HG02678 (cell line): ENCODE results near the gene TPP1.

Source experiments
- ATAC-seq: cut with Tn5 transposase; IDR thresholded peaks from one replicate; pipeline ENCODE4 v1.9.1; 2021; ENCODE audit warnings: mild to moderate bottlenecking, moderate library complexity; ENCODE audit not compliant: unreplicated experiment

Gene TPP1

DNA sequence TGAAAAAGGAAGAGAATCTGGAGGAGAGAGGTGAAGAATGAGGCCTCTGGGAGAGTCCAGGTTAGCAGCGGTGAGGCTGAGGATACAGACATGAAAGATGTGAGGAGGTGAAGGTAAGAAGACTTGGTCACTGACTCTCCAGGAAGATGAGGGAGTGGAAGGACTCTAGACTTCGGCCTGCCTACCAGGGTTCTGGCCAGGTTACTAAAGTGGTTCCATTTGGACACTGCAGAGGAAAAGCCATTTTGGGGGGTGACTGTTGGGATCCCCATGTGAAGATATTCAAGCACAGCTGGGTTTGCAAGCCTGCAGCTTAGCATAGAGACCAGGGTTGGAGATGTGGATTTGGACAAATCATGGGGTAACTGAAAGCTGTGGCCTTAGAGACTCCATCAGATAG lies 28.6 kb upstream of the TPP1 start:
- ATAC-seq = no peak

DNA sequence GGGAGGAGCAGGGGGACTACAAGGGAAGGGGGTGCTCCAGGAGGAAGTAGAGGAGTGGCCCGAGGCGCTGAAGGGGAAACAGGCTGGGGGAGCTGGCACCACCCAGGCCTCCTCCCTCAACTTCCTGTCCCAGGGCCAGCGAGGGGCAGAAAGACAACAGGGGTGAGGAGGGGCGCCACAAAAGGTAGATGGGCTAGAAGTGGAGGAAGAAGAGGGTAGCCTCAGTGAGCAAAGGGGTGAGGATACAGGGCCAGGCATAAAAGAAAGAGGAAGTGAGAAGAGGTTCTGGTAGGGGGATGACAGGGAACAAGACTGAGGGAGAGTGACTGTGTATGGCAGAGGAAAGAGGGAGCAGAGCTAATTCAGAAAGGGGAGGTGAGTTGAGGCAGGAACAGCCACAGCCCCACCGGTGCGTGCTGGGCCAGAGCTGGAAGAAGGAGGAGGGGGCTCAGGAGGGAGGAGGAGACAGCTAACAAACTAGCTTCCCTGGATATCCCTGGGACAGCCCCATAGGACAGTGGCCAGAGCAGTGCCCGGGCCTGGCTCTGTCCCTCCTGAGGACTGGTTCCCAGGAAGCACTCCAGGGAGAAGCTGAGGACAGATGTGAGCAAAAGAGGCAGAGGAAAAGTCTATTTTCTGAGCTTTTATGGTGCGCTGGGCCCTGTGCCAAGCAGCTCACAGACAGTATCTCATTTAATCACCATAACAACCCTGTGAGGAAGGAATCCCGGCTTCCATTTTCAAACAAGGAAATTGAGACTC lies 27.9 kb upstream of the TPP1 start:
- peak; percentile 94 for ATAC-seq

DNA sequence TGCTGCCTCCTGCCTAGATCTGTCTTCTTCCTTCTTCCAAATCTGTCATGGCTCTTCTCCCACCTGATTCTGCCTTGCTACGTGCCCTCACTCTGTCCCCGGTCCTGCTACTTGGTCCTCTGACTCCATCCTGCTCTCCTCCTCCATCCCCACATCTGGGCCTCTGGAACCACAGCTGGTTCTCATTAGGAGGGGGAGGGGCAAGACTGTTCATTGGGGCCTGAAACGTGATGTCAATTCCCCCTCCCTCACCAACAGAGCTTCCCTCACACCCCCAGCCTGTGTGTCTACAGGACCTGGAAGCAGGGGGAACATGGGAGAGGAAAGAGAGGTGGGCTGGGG lies 27.3 kb upstream of the TPP1 start:
- peak; percentile 11 for ATAC-seq

DNA sequence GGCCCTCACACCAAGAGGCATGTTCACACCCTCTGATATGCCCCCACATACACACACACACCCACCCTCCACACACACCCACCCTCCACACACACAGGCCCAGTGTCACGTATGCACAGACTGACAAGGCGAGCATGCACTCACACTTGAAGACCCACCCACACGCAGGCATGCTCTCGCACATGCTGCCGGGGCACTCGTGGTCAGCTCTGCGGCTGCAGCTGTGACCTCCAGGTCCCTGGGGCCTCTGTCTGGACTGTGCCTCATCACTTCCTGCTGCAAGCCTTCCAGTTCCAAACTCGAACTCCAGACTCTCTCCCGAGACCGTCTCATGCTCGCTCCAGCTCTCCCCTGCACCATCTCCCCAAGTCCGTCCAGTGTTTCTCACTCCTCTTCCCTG lies 26.8 kb upstream of the TPP1 start:
- no peak for ATAC-seq

DNA sequence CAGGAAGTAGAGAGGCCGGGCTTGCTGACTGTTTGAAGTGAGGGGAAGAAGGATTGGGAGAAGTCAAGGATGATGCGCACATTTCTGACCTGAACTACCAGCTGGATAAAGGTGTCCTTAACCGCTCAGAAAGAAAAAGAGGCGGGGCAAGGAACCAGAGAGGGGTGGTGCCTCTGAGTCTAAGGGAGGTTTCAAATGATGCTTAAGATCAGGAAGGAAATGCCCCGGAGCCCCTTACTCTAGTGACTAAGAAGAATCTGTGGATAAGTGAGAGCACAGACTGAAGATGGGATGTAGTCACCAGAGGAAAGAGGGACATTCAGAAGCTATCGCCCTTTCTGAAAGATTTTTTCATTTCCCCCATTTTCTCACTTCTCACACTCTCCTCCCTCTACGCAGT lies 23.7 kb upstream of the TPP1 start:
- ATAC-seq = no peak

DNA sequence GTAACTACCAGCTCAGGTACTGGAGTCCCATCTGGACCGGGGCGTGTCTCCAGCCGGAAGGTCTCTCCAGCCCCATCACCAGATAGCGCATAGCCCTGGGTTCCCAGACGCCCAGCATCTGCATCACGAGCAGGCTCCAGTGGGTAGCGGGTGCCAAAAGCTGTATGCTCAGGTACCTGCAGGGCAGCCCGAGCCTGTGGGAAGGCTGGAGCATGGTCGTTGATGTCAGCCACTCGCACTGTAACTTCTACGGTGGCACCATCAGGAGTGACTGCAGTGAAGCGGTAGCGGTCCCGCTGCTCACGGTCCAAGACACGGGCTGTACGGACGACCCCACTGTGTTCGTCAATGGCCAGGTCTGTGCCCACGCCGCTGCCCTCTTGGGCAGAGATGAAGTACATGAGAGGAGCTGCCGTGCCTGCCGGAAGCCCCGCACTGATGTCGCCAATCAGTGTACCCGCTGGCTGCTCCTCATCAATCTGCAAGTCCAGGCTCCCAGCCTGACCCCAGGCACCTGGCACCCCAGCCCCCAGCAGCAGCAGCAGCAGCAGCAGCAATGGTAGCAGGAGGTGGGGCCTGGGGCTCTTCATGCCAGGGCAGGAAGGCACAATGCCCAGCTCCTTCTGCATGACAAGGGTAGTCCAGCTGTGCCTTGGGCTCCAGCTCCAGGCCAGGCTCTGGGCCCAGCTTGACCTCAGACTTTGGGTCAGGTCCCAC lies 21.9 kb upstream of the TPP1 start:
- ATAC-seq = no peak

DNA sequence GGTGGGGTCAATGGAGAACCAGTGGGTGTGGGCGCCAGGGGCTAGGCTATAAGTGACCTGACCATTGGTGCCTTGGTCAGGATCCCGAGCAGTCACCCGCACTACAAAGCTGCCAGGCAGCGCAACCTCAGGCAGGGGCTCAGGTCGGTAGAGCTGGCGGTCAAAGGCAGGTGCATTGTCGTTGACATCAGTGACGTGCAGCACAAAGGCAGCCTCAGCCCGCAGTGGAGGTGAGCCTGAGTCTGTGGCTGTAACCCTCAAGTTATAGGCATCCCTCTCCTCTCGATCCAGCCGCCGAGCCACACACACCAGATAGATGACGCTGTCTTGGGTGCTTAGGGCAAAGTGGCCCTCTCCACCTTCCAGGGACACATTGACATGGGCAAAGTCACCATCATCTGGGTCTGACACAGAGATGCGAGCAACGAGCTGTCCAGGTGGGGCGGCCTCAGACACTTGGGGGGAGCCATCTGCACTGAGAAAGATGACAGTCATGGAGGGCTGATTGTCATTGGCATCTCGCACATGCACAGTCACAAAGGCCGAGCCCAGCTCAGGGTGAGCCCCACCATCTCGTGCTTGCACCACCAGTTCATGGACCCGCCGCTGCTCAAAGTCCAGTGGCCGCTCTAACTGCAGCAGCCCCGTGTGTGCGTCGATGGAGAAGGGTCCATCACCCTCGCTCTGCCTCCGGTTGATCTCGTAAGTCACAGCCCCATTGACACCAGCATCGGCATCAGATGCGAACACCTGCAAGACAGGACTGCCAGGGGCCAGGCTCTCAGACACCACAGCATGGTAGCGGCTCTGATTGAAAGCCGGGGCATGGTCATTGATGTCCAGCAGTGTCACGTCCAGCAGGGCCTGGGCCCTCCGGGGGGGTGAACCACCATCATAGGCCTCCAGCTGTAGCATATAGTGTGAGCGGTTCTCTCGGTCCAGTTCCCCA lies 21.1 kb upstream of the TPP1 start:
- no peak for ATAC-seq

DNA sequence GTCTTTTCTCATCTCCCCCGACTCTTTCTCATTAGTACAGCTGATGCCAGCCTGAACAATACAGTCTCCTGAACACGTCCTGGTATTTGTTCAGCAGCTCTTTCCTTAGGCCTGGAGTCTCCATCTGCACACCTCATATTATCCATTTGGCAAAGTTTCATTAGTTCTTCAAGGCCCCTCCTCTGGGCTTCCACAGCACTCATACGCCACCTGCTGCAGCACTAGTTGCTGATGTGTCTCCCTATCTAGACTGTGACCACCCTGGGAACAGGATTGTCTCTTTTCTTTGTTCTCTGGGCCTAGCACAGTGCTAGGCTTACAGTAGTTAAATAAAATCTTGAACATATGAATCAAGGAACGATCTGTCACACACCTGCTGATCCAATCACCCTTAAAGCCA lies 19.2 kb upstream of the TPP1 start:
- ATAC-seq = no peak

DNA sequence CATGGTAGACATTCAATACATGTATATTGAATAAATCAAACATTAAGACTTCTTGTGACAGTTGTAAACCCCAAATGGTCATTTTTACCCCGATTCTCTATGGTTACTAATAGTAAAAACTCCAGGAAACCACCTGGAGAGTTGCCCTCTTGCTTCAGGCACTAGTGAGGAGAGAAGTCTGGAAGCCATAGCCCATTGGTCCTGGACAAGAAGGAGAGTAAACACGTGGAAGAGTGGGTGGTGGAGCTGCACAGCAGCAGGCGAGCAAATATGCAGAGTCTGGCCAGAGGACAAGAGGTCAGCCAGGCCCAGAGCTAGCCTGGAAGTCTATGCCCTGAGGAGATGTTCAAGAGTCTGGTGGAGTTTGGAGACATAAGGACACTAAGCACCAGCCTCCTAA lies 18.6 kb upstream of the TPP1 start:
- ATAC-seq = no peak

DNA sequence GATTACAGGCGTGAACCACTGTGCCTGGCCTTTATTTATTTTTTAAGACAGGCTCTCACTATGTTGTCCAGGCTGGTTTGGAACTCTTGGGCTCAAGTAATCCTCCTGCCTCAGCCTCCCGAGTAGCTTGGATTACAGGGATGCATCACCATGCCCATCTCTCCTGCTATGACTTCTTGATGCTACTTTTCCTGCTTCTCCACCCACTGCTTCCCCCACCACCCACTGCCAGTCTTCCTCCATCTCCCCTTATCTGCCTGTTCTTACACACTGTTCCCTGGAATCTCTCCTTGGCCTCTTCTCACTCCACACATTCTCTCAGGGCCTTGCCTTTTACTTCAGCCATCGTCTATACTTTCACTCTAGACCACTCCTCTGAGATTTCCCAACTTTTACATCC lies 17.3 kb upstream of the TPP1 start:
- ATAC-seq = no peak

DNA sequence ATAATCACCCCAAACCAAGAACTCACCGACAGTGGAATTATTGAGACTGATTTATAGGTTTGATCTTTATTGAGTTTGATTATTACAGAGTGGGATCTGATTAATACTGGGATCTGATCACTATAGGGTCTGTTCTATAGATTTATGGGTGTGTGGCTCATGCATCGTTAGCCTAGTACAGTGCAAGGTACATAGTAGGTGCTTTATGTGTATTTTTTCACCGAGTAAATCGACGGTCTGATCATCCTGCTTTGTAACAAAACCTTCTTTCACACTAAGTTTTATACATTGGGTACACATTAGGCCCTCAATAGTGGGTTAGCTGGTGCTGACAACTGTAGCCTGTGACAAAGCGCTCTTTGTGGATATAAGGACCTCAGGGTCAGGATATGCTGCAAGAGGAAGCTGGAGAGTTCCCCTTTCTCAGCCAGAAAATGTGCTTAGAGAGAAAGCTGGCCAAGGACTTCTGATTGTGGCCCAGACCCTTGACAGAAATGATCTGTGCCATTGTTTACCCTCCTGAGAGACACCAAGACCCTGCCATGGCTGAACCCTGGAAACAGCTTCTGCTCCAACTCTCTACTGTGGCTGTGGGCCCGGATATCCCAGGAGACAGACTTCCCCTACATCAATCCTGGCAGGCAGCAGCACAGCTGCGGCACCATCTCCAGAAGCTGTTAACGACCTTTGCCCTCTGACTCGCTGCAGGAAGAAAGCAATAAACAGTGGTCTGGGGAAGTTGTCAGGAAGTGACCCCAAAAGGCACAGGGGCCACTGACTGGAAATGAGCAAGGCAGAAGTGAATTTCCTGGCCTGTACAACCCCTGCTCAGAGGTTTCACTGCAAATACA lies 16.1 kb upstream of the TPP1 start:
- no peak for ATAC-seq

DNA sequence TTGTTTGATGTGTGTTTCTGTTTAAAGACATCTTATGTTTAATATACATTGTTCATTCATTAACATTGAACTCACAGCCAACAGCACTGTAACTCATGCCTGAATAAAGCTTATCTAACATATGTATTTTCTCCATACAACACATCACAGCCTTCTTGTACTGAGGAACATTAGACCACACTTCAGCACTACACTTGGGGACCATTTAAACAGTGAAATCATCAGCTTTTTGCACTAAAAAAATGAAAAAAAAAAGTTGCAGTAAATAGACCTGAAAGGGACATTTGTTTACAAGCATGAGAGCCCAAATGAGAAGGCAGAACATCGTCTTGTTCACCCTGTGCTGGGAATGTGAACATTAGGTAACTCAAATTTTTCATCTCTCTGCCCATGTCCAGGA lies 15.3 kb upstream of the TPP1 start:
- ATAC-seq = no peak

DNA sequence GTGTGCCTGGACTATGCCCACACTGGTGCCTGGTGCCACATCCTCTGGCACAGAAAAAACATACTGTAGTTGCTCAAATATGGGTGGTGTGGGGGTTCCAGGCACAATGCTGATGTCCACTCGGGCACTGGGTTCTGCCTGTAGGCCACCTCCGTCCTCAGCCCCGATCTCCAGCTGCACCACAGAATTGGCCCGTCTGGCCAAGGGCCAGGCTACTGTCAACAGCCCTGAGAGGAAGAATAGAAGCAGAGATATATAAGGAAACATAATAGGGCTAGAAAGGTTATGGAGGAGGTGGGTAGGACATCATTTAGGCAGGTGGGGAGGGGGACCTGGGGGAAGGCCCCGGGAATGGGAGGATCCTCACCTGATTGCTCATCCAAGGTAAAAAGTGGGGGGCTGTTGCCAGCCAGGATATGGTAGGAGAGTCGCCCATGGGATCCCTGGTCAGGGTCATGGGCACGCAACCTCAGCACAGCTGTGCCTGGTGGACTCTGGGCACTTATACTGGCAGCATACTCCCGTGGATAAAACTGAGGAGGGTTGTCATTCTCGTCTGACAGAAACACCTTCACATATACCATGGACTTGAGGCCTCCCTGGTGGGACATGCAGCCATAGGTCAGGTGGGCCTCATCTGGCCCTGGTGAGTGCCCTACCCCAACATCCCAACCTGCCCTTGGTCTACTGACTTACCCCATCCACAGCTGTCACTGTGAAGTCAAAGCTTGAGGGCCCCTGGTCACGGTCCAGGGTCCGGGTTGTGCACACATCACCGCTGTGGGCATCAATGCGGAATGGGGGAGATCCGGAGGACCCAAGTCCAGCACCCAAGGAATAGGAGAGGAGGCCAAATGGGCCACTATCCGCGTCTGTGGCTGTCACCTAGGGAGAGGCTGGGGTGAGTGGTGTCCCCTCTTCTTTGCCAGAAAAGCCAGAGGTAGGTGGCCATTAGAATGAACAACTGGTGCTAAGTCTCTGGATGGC lies 14.5 kb upstream of the TPP1 start:
- ATAC-seq = no peak

DNA sequence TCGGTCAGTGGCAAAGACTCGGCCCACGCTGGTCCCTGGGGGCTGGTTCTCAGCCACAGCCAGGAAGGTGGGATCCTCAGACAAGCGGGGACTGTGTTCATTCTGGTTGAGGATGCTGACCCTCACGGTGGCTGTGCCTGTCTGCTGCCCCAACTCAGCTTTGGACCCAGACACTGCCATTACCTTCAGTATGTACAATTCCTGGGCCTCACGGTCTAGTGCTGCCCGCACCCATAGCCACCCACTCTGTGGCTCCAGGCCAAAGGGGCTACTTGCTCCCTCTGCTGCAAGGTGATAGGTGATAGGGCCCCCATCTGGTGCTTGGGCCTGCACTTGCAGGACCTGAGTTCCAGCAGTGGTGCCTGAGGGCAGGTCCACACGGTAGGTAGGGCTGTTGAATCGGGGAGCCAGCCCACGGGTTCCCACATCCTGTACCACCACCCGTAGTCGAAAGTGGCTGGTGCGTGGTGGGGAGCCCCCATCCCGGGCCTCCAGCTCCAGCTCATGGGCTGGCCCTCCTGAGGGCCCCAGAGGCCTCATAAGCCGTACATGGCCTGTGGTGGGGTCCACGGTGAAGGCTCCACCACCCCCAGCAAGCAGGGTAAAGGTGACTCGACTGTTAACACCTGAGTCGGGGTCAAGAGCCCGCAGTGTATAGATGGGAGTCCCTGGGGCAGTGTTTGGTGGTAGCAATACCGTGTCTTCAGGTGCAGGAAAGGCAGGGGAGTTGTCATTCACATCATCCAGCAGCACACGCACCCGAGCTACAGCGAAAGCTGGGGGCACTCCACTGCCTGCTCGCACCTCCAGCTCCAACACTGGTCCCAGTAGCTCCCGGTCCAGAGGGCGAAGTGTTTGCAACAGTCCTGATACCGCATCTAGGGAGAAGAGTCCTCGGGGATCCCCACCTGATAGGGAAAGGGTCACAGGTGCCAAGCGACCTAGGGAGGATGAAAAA lies 13.2 kb upstream of the TPP1 start:
- ATAC-seq = no peak

DNA sequence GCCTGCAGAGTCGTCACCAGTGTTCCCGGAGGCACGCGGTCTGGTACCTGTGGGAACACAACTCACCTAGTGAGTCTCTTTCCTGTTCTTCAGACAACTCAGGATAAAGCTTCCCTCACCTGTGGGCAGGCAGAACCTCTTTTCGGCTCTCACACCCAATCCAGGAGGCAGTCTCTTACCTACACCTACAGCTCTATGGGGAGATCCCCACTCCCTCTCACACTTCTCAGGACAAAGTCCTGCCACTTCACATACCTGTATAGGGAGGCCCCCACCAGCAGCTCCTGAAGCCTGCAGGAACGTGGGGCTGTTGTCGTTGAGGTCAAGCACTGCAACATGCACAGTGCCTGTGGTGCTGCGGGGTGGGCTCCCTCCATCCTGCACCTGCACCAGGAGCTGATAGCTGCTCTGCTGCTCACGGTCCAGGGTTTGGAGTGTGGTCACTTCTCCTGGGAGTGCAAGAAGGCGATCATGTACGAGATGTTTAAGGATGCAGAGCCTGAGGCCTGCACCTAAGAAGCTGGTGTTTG lies 12.2 kb upstream of the TPP1 start:
- ATAC-seq = no peak

DNA sequence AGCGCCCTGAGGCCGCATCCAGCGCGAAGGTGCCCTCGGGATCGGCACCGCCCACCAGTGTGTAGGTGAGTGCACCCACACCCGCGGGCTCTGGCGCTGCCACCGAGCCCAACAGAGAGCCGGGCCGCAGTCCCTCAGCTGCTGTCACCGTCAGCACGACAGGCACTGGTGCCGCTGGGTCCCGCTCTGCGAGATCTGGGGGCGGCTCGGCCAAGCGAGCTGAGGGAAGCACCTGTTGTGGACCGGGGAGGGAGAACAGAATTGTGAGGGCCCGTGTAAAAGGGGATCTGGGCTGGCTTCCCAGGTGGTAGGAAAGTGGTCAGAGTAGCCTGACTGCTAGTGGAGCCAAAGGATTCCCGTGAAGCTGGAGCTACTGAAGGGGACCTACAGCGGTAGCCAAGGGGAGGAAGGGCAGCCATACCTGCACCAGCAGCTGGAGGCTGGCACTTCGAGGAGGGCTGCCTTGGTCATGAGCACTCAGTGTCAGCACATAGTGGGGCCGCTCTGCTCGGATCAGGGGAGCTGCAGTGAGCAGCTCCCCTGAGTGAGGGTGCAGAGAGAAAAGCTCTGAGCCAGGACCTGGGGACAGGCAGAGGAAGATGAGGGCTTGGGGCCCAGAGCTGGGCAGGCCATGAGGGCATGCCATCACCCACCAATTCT lies 11.5 kb upstream of the TPP1 start:
- ATAC-seq = no peak

DNA sequence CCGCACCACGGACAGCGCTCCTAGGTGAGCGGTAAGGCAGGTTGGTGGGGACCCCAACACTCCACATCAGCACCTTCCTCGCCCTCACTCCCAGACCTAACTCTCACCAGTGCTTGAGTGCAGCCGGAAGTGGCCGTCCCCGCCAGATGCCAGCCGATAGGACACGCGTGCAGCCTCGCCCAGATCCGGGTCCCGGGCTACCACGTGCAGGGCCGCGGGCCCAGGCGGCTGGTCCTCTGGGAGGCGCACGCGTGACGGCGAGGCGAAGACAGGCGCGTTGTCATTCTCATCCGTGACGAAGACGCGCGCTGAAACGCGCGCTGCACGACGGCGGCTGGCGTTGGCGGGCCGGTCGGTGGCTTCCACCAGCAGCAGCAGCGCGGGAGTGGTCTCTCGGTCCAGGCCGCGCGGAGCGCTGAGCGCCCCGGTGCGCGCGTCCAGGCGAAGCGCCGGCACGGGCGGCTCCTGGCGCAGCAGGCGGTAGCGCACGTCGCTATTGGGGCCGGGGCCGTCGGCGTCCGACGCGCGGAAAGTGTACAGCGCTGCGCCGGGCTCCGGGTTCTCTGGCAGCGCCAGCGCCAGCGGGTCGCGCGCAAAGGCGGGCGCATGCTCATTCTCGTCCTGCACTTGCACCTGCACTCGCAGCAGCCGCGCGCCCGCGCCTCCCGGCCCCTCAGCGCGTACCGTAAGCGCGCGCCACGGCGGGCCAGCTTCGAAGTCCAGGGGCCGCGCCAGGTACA lies 10.8 kb upstream of the TPP1 start:
- no peak for ATAC-seq
